HepG2 (cell line): ENCODE data around the gene SUPT4H1. TPM values are rescaled to one million over a fixed set of nuclear protein-coding genes. Genes with fewer than 3 reads are reported as not detected.

Source experiments
- CHD2 ChIP-seq: IDR thresholded peaks from 2 replicates; pipeline ENCODE4 v1.6.1; 2011; ENCODE audit warnings: low read depth, low read length, improper control_type of control experiment
- FOXO1 ChIP-seq: sonication (generic); formaldehyde crosslinking; IDR thresholded peaks from 2 replicates; pipeline ENCODE4 v1.4.0; 2020; ENCODE audit warnings: missing genetic modification reagents
- HMGXB4 ChIP-seq, 2 experiments: sonication (generic) in 1 of 2; formaldehyde crosslinking in 1 of 2; IDR thresholded peaks; 2 replicates each; pipeline versions ENCODE4 v1.4.0 to v1.6.1; 2018 to 2020; ENCODE audit warnings: missing genetic modification reagents in 2 of 2, borderline replicate concordance in 1 of 2, low read depth in 1 of 2, mild to moderate bottlenecking in 1 of 2, missing biosample characterization in 1 of 2
- HNRNPLL ChIP-seq: fragments of 200-400 bp; formaldehyde crosslinking; IDR thresholded peaks from 2 replicates; pipeline ENCODE4 v1.6.1; 2017; ENCODE audit warnings: mild to moderate bottlenecking, low read depth, low read length; ENCODE audit not compliant: poor library complexity, severe bottlenecking
- KMT2A ChIP-seq: sonication (generic); formaldehyde crosslinking; IDR thresholded peaks from 2 replicates; pipeline ENCODE4 v1.4.0; 2020; ENCODE audit warnings: missing genetic modification reagents
- NCOR1 ChIP-seq: fragments of 200-600 bp; sonication (generic); IDR thresholded peaks from 2 replicates; pipeline ENCODE4 v1.7.0; 2017; ENCODE audit warnings: antibody characterized with exemption, low read length, borderline replicate concordance
- TRAFD1 ChIP-seq: sonication (generic); formaldehyde crosslinking; IDR thresholded peaks from 2 replicates; pipeline ENCODE4 v1.5.1; 2020; ENCODE audit warnings: missing genetic modification reagents, mild to moderate bottlenecking, borderline replicate concordance
- ZFX ChIP-seq: sonication (generic); formaldehyde crosslinking; IDR thresholded peaks from 2 replicates; pipeline ENCODE4 v1.4.0; 2020; ENCODE audit warnings: mild to moderate bottlenecking, low read depth, missing genetic modification reagents, moderate library complexity
- ZIK1 ChIP-seq: sonication (generic); formaldehyde crosslinking; IDR thresholded peaks from 2 replicates; pipeline ENCODE4 v1.5.0; 2020; ENCODE audit warnings: mild to moderate bottlenecking, low read depth, missing genetic modification reagents, borderline replicate concordance
- ZNF331 ChIP-seq: sonication (generic); formaldehyde crosslinking; IDR thresholded peaks from 2 replicates; pipeline ENCODE4 v1.4.0; 2020; ENCODE audit warnings: missing genetic modification reagents
- ZNF34 ChIP-seq: sonication (generic); formaldehyde crosslinking; IDR thresholded peaks from 2 replicates; pipeline ENCODE4 v1.4.0; 2020; ENCODE audit warnings: mild to moderate bottlenecking, missing genetic modification reagents, borderline replicate concordance
- ZNF446 ChIP-seq: sonication (generic); formaldehyde crosslinking; IDR thresholded peaks from 2 replicates; pipeline ENCODE4 v1.5.0; 2020; ENCODE audit warnings: mild to moderate bottlenecking, missing genetic modification reagents
- ZNF570 ChIP-seq: sonication (generic); formaldehyde crosslinking; IDR thresholded peaks from 2 replicates; pipeline ENCODE4 v1.4.0; 2020; ENCODE audit warnings: mild to moderate bottlenecking, missing genetic modification reagents, borderline replicate concordance
- ZSCAN22 ChIP-seq: sonication (generic); formaldehyde crosslinking; IDR thresholded peaks from 2 replicates; pipeline ENCODE4 v1.4.0; 2020; ENCODE audit warnings: mild to moderate bottlenecking, missing genetic modification reagents
- polyA plus RNA-seq, 8 experiments: library from polyadenylated mRNA; depleted of rRNA in 3 of 8; stranded (reverse) in 7 of 8; unstranded in 1 of 8; fragments of >200 nt; fragmentation: Illumina TruSeq in 4 of 8; extraction: Trizol in 4 of 8; gene quantifications; 2 replicates each; pipeline versions ENCODE4 v1.2.1 to v1.2.3, GENCODE V29; 2011 to 2016; ENCODE audit warnings: low read depth in 4 of 8, missing spikeins in 1 of 8, mixed read lengths in 1 of 8; ENCODE audit not compliant: insufficient read depth in 1 of 8
- total RNA-seq, 5 experiments: library from RNA; depleted of rRNA; stranded (reverse); fragments of >200 nt; fragmentation: Illumina TruSeq; extraction: Trizol; gene quantifications; 2 replicates each; pipeline ENCODE4 v1.2.3, GENCODE V29; 2016; ENCODE audit warnings: low read depth in 1 of 5
- TF ChIP-seq, protein P1 (sequence below): sonication (generic); formaldehyde crosslinking; IDR thresholded peaks from 2 replicates; pipeline ENCODE4 v1.4.0; 2020; ENCODE audit warnings: missing genetic modification reagents; ENCODE audit errors: not compliant biosample characterization
- TF ChIP-seq, protein P2 (sequence below): IDR thresholded peaks from 2 replicates; pipeline ENCODE4 v1.6.1; 2018; ENCODE audit warnings: missing genetic modification reagents
- TF ChIP-seq, protein P3 (sequence below): IDR thresholded peaks from 2 replicates; pipeline ENCODE4 v1.6.1; 2016; ENCODE audit warnings: low read depth, missing genetic modification reagents, missing compliant biosample characterization

Gene SUPT4H1
- total and polyA plus RNA-seq, 2 of the 13 experiments (the other 11 are each of a cell fraction or from before 2014, with no cell fraction given): 155 to 244 TPM

DNA sequence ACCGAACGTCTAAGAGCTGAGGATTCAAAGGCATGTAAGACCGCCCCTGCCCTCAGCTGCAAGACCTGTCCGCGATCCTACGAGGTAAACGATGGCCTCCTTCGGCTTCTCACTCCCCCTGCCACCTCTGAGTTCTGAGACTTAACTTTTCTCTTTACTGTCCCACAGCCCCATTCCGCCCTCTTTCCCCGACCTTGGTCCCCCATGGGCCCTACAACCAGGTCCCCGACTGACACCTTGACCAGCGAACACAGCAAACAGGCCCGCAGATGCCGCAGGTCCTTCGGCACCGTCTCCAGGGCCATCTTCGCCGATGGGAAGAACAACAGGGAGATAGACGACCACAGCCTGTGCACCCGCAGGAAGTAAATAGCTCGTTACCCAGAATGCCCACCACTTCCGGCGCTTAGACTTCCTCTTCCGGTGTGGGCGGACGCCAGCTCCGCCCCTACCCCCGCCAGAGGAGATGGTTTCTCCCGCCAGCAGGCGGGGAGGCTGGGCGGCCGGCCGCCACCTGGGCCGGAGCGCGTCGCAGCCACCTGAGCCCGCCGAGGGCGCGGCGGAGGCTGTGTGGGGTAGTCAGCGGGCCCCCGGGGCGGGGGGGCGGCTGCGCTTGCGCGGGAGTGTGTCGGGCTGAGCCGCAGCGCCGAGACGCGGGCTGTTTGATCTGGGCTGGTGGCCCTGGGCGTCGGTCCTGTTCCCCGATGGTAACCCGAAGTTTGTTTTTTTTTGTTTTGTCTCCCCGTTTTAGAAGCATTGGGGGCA, at the start of gene SUPT4H1 (continued):
- TF ChIP-seq HMGXB4 (CRISPR knock-in tag; IDR thresholded peaks at IDR 0.05; ENCODE audit: borderline replicate concordance in 1 of 2, low read depth in 1 of 2): peak; percentile 71 to 88
- TF ChIP-seq NCOR1: no peak
- peak; percentile 63; the same call in 1 of the 2 replicates for TF ChIP-seq ZIK1
- TF ChIP-seq FOXO1 (CRISPR knock-in tag): peak; percentile 91
- TF ChIP-seq ZSCAN22 (CRISPR knock-in tag): peak; percentile 76; the same call in 1 of the 2 replicates
- TF ChIP-seq, protein P1, sequence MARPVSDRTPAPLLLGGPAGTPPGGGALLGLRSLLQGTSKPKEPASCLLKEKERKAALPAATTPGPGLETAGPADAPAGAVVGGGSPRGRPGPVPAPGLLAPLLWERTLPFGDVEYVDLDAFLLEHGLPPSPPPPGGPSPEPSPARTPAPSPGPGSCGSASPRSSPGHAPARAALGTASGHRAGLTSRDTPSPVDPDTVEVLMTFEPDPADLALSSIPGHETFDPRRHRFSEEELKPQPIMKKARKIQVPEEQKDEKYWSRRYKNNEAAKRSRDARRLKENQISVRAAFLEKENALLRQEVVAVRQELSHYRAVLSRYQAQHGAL (CRISPR knock-in tag): no peak
- no peak for TF ChIP-seq TRAFD1 (CRISPR knock-in tag)
- TF ChIP-seq ZNF331 (CRISPR knock-in tag): peak; percentile 81; the same call in 1 of the 2 replicates
- TF ChIP-seq CHD2: peak; percentile 53
- peak; percentile 98 for TF ChIP-seq KMT2A
- TF ChIP-seq ZNF570 (CRISPR knock-in tag): peak; percentile 28; the same call in 1 of the 2 replicates
- TF ChIP-seq, protein P2, sequence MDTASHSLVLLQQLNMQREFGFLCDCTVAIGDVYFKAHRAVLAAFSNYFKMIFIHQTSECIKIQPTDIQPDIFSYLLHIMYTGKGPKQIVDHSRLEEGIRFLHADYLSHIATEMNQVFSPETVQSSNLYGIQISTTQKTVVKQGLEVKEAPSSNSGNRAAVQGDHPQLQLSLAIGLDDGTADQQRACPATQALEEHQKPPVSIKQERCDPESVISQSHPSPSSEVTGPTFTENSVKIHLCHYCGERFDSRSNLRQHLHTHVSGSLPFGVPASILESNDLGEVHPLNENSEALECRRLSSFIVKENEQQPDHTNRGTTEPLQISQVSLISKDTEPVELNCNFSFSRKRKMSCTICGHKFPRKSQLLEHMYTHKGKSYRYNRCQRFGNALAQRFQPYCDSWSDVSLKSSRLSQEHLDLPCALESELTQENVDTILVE (CRISPR knock-in tag): peak; percentile 98
- TF ChIP-seq ZNF34 (CRISPR knock-in tag): peak; percentile 95
- TF ChIP-seq ZNF446 (CRISPR knock-in tag): no peak
- TF ChIP-seq ZFX (CRISPR knock-in tag): peak; percentile 81
- TF ChIP-seq, protein P3, sequence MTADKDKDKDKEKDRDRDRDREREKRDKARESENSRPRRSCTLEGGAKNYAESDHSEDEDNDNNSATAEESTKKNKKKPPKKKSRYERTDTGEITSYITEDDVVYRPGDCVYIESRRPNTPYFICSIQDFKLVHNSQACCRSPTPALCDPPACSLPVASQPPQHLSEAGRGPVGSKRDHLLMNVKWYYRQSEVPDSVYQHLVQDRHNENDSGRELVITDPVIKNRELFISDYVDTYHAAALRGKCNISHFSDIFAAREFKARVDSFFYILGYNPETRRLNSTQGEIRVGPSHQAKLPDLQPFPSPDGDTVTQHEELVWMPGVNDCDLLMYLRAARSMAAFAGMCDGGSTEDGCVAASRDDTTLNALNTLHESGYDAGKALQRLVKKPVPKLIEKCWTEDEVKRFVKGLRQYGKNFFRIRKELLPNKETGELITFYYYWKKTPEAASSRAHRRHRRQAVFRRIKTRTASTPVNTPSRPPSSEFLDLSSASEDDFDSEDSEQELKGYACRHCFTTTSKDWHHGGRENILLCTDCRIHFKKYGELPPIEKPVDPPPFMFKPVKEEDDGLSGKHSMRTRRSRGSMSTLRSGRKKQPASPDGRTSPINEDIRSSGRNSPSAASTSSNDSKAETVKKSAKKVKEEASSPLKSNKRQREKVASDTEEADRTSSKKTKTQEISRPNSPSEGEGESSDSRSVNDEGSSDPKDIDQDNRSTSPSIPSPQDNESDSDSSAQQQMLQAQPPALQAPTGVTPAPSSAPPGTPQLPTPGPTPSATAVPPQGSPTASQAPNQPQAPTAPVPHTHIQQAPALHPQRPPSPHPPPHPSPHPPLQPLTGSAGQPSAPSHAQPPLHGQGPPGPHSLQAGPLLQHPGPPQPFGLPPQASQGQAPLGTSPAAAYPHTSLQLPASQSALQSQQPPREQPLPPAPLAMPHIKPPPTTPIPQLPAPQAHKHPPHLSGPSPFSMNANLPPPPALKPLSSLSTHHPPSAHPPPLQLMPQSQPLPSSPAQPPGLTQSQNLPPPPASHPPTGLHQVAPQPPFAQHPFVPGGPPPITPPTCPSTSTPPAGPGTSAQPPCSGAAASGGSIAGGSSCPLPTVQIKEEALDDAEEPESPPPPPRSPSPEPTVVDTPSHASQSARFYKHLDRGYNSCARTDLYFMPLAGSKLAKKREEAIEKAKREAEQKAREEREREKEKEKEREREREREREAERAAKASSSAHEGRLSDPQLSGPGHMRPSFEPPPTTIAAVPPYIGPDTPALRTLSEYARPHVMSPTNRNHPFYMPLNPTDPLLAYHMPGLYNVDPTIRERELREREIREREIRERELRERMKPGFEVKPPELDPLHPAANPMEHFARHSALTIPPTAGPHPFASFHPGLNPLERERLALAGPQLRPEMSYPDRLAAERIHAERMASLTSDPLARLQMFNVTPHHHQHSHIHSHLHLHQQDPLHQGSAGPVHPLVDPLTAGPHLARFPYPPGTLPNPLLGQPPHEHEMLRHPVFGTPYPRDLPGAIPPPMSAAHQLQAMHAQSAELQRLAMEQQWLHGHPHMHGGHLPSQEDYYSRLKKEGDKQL: no peak; the same call in 1 of the 2 replicates
- peak; percentile 77 for TF ChIP-seq HNRNPLL
